ENCODE results near the gene RBMS3.

GRCh38 chr3:29892976-29893554, 612.2 kb downstream of the RBMS3 start:
- TF ChIP-seq CTCF (IDR thresholded peaks at IDR 0.05; ENCODE audit: insufficient read depth, low read depth, low read length), result no peak
- TF ChIP-seq EZH2 (IDR thresholded peaks at IDR 0.05; ENCODE audit: insufficient read depth, low read length), result no peak
